KOPT-K1 (cell line): ENCODE results near the gene TLE2.
"Not testable (repeated sequence)": the region's sequence is repeated elsewhere in the genome, so short reads cannot be mapped to it uniquely, and the experiment has no call there.

Experiments used
- H3K27ac ChIP-seq: fragments of 200-600 bp; sonication (generic); 2 replicates; pipeline ENCODE4 v1.5.1; 2016; ENCODE audit warnings: antibody characterized with exemption, mild to moderate bottlenecking, low read depth, low read length; ENCODE audit not compliant: poor library complexity, severe bottlenecking
- H3K36me3 ChIP-seq: fragments of 200-600 bp; sonication (generic); 2 replicates; pipeline ENCODE4 v1.5.1; 2017; ENCODE audit warnings: antibody characterized with exemption, mild to moderate bottlenecking, low read length, moderate library complexity; ENCODE audit not compliant: insufficient read depth
- H3K9me3 ChIP-seq: fragments of 200-600 bp; sonication (generic); 2 replicates; pipeline ENCODE4 v1.5.1; 2017; ENCODE audit warnings: antibody characterized with exemption, low read length, mild to moderate bottlenecking; ENCODE audit not compliant: insufficient read depth, poor library complexity, severe bottlenecking

Gene TLE2

DNA sequence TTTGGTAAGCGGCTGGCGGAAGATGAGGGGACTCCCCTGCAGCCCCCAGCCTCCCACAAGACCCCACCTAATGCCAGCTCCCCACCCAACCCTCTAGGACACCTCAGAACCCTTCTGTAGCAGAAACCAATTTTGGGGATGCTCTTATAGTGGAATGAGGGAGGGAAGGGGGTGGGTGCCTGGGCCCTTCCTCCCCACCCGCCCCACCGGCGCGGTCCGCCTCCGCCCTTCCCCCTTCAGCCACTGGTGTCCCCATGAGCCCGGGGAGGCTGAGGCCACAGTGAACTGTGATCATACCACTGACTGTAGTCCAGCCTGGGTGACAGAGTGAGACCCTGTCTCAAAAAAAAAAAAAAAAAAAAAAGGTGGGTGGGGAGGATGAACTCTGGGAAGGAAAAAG lies 35.5 kb downstream of the TLE2 start:
- Histone ChIP-seq H3K36me3 (no peaks in the 10 kb centered on the region), H3K9me3 (no peaks in the 10 kb centered on the region), H3K27ac (no peak overlapping the region)

DNA sequence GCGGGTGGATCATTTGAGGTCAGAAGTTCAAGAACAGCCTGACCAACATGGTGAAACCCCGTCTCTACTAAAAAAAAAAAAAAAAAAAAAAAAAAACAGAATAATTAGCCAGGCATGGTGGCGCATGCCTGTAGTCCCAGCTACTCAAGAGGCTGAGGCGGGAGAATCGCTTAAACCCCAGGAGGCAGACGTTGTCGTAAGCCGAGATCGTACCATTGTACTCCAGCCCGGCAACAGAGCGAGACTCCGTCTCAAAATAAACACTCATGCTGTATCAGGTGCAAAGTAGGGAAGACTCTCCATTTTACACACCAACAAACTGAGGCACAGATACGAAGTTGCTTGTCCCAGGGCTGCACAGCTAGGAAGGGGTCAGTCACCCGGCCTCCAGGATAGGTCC lies 36.1 kb downstream of the TLE2 start:
- no peak overlapping the region for H3K27ac ChIP-seq
- H3K9me3 ChIP-seq: no peaks in the 10 kb centered on the region
- H3K36me3 ChIP-seq: no peaks in the 10 kb centered on the region

DNA sequence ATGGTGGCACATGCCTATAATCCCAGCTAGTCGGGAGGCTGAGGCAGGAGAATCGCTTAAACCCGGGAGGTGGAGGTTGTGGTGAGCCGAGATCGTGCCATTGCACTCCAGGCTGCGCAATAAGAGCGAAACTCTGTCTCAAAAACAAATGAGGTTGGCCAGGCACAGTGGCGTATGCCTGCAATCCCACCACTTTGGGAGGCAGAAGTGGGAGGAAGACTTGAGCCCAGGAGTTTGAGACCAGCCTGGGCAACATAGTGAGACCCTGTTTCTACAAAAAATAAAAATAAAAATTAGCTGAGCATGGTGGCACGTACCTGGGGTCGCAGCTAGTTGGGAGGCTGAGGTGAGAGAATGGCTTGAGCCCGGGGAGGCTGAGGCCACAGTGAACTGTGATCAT lies 36.7 kb downstream of the TLE2 start:
- not testable (repeated sequence) for H3K27ac ChIP-seq, H3K9me3 ChIP-seq

GRCh38 chr19:2989236-2989946 lies 39.7 kb downstream of the TLE2 start:
- Histone ChIP-seq H3K36me3 (no peaks in the 10 kb centered on the region), H3K9me3 (no peaks in the 10 kb centered on the region), H3K27ac (no peak overlapping the region)

More for the DNA sequence above, 36.7 kb downstream of the TLE2 start:
- H3K36me3 ChIP-seq: not testable (repeated sequence)

DNA sequence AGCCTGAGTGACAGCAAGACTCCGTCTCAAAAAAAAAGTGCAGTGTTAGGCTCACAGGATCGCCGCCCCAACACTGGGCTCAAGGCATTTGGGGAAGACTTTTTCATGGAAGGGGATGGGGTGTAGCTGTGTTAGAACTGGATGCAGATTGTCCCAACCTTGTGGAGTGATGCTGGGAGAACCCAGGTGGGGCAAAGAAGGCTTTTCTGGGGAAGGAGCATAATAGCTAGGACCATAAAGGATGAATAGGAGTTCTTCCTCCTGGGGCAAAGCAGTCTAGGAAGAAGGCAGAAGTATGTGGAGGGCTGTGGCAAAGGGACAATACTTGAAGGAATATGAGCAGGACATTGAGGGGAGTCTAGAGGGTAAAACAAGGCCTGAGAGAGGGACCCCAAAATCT lies 40.5 kb downstream of the TLE2 start:
- no peaks in the 10 kb centered on the region for H3K36me3 ChIP-seq
- H3K9me3 ChIP-seq: no peaks in the 10 kb centered on the region
- no peak overlapping the region for H3K27ac ChIP-seq

DNA sequence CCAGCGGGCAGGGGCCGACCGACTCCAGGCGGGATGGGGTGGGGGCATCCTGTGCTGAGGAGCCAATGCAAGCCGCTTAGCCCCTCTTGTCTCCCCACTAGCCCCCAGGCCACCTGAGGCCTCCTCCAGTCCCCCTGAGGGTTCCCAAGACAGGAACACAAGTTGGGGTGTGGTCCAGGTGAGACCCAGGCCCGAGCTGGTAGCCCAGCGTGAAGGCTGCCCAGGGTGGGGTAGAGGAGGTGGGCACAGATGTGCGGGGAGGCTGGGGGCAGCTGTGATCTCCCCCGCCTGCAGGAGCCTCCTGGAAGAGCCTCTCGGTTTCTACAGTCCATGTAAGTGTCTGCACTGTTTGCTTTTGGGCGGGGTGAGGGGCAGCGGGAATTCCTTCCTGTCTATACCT lies 41.3 kb downstream of the TLE2 start:
- Histone ChIP-seq H3K9me3 (no peaks in the 10 kb centered on the region), H3K36me3 (no peaks in the 10 kb centered on the region), H3K27ac (no peak overlapping the region)

- H3K27ac ChIP-seq: no peak overlapping the region
Observed at GRCh38 chr19:2986951-2987524, 42.0 kb downstream of the TLE2 start.

DNA sequence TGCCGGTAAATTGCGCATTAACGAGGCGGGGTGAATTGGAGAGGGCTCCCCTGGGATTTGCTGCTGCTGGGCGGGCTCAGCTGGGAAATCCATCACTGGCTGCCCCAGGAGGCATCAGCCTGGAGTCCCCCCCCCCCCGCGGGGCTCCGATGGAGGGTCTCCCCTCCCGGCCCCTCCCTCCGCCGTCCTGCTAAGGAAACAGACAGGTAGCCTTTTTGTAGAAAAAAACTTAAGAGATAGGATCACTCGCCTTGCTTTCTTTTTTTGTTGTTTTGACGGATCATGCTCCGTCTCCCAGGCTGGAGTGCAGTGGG lies 44.9 kb downstream of the TLE2 start:
- no peaks in the 10 kb centered on the region for H3K9me3 ChIP-seq
- no peak overlapping the region for H3K27ac ChIP-seq
- H3K36me3 ChIP-seq: no peaks in the 10 kb centered on the region

More at GRCh38 chr19:2986951-2987524, 42.0 kb downstream of the TLE2 start:
- no peaks in the 10 kb centered on the region for H3K9me3 ChIP-seq
- no peaks in the 10 kb centered on the region for H3K36me3 ChIP-seq

DNA sequence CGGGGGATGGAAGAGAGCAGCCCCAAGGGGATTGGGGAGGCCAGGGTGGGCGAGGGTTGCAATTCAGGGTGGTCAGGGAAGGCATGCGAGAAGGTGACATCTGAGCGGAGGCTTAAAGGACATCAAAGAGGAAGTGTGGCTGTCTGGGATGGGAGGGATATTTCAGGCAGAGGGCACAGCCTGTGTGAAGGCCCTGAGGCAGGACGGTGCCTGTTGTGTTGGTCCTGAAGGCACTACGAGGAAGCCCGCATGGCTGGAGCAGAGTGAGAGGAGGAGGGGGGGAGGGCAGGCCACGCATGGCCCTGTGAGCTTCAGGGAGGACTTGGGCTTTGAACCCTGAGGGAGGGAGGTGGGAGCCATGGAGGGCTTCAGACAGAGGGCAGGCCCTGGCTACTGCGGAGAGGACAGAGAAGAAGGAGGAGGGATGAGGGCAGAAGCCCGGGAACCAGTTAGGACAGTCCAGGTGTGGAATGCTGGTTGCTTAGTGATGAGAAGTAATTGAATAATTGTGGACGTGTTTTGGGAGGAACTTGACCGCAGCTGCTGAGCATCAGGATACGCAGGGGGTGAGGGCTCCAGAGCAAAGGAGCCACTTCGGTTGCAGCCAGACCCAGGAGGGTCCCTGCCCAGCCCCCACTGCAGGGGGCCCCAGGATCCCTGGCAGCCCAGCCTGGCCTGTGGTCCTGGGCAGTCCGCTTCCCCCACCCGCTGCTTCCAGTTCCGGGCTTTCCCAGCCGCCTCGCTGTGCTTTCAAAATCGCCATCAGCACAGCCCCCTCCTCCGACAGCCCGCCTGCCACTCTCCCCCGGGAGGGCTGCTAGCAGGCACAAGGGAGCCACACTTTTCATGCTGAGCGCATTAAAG lies 45.5 kb downstream of the TLE2 start:
- no peaks in the 10 kb centered on the region for H3K36me3 ChIP-seq
- H3K27ac ChIP-seq: no peak overlapping the region
- H3K9me3 ChIP-seq: no peaks in the 10 kb centered on the region

- H3K36me3 ChIP-seq: no peaks in the 10 kb centered on the region
- H3K9me3 ChIP-seq: no peaks in the 10 kb centered on the region
- no peak overlapping the region for H3K27ac ChIP-seq
Observed at GRCh38 chr19:2982983-2983350, 46.1 kb downstream of the TLE2 start.

DNA sequence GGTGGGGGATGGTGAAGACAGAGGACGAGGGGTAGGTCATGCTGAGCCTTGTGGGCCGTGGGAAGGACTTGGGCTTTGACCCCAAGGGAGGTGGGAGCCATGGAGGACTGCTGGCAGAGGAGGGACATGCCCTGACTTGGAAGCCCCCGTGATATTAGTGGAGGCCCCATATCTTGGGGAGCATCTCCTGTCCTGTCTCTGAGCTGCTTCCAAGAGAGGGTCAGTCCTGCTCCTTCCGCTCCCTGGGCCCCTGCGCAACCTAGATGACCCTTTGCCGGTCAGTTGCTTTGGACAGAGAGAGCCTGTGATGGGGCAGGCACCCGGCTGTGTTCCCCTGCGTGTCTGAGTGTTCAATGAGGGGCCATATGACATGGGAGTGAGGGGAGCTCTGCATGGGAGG lies 46.5 kb downstream of the TLE2 start:
- Histone ChIP-seq H3K27ac (no peak overlapping the region), H3K36me3 (no peaks in the 10 kb centered on the region), H3K9me3 (no peaks in the 10 kb centered on the region)

DNA sequence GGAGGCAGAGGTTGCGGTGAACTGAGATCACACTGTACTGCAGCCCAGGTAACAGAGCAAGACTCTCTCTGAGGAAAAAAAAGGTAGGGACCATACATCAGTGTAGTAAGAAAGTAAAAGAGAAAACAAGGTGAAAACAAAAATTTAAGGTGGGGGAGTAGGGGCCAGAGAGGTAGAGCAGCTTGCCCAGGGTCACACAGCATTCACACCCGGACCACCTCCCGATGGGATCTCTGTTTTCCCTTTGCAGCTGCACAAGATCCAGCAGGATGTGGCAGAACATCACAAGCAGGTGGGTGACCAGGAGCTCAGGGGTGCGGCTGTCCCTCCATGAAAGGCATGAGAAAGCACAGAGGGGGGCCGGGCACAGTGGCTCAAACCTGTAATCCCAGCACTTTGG lies 47.2 kb downstream of the TLE2 start:
- Histone ChIP-seq H3K9me3 (no peaks in the 10 kb centered on the region), H3K36me3 (no peaks in the 10 kb centered on the region), H3K27ac (no peak overlapping the region)

- Histone ChIP-seq H3K36me3 (no peaks in the 10 kb centered on the region), H3K9me3 (no peaks in the 10 kb centered on the region), H3K27ac (no peak overlapping the region)
Observed at GRCh38 chr19:2978772-2979171, 50.3 kb downstream of the TLE2 start.

- no peaks in the 10 kb centered on the region for H3K9me3 ChIP-seq
- no peak overlapping the region for H3K27ac ChIP-seq
- no peaks in the 10 kb centered on the region for H3K36me3 ChIP-seq
Observed at GRCh38 chr19:2978166-2978767, 50.8 kb downstream of the TLE2 start.

DNA sequence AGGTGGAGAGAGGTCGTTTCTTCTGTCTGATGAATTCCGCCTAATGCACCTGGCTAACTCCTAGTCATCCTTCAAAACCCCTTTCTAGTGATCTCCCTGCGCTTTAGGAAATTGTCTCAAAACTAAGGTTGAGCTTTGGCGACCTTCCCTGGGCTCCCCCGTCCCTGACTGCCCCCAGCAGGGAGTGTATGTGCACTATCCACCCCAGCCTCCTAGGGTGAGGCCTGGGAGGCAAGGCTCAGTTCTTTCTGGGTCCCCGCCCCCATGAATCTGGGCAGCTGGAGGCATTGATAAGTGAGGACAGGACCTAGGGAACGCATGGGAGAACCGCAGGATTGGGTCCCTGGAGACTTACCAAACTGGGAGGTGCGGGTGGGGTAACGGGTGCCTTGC lies 51.3 kb downstream of the TLE2 start:
- H3K9me3 ChIP-seq: no peaks in the 10 kb centered on the region
- H3K36me3 ChIP-seq: no peaks in the 10 kb centered on the region
- H3K27ac ChIP-seq: no peak overlapping the region
